HG03520 (cell line): ENCODE measurements around the gene HNRNPU.

Source experiments
- ATAC-seq: cut with Tn5 transposase; IDR thresholded peaks from one replicate; pipeline ENCODE4 v1.9.1; 2021; ENCODE audit warnings: mild to moderate bottlenecking, moderate library complexity; ENCODE audit not compliant: unreplicated experiment

HNRNPU gene

DNA sequence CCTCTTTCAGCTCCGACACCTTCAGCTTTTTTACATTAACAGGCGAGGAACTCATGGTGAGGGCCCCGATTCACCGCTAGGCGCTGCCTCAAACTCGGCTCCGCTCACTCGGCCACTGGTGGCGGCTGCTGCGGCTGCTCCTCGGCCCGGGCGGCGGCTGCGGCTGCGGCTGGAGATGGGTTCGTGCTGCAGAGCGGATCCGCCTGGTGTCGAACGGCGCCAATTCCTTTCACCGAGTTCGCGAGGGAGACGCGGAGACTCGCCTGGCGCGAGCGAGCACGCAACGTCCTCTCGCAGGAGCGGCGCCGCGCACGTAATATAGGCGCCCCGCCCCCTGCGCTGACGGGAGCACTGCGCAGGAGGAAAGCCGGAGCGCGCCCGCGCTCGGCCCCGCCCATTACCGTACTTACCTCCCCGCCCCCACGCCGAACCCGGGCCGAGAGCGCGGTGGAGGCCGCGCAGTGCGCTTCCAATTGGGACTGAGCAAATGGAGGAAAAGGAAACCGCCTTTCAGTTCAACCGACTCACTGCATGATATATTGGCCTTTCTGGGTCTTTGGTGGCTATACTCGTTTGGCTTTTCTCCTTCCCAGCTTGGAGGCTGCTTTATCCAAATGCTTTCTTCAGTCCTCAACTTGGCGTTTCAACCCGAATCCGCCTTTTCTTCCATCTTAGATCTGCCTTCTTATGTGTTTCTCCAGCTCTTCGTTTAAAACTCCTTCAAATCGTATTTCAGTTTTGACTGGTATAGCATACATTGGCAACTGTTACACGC lies at the start of gene HNRNPU:
Gene HNRNPU, minus strand, starts transcription at position 291 of the 775 bp plus-strand sequence. Its CDS starts 236 bp downstream, at position 55.
- peak; percentile 57 for ATAC-seq

DNA sequence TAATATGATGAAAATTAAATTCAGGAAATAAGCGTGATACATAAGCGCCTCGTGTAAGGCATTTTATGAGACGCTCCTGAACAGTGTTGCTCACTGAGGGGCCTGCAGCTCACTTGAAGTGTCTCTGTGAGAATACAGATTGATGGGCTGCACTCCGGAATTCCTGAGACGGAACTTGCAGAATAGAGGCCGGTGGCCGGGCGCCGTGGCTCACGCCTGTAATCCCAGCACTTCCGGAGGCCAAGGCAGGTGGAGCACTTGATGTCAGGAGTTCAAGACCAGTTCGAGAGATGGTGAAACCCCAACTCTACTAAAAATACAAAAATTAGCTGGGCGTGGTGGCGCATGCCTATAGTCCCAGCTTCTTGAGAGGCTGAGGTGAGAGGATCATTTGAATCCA lies 49.5 kb upstream of the HNRNPU start:
- ATAC-seq: no peak

DNA sequence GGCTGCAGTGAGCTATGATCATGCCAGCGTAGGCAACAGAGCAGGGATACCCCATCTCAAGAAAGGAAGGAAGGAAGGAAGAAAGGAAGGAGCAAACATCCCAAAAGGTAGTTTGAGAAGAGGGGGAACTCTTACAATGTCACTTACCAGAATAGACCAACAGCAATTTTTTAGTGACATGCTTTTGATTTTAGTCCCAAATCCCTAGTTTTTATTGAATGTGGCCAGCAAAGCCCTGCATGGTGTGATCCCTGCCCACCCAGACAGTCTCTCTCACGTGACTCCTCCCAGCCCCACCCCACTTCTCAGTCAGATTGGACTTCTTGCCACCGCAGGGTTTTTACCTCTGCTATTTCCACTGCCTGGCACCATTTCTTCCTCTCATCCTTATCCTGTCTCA lies 39.8 kb upstream of the HNRNPU start:
- no peak for ATAC-seq

DNA sequence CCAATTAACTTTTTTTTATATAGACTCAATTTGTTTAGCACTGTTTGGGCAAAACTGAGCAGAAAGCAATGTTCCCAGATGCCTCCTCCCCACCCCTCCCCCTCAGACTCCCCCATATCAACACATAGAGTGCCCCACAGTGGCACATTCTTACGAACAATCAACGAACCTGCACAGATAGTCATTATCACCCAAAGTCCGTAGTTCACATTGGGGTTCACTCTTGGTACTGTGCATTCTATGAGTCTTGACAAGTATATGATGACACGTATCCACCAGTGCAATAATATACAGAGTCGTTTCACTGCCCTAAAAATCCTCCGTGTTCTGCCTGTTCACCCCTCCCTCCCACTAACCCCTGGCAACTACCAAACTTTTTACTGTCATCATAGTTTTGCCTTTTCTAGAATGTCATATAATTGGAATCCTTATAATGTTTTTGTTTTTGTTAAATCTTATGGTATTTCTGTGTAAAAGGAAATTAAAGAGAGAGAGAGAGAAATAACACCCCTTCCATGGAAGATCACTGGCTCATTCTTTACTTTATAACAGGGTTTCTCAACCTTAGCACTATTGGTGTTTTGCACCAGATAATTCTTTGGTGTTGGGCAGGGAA lies 37.2 kb upstream of the HNRNPU start:
- no peak for ATAC-seq

DNA sequence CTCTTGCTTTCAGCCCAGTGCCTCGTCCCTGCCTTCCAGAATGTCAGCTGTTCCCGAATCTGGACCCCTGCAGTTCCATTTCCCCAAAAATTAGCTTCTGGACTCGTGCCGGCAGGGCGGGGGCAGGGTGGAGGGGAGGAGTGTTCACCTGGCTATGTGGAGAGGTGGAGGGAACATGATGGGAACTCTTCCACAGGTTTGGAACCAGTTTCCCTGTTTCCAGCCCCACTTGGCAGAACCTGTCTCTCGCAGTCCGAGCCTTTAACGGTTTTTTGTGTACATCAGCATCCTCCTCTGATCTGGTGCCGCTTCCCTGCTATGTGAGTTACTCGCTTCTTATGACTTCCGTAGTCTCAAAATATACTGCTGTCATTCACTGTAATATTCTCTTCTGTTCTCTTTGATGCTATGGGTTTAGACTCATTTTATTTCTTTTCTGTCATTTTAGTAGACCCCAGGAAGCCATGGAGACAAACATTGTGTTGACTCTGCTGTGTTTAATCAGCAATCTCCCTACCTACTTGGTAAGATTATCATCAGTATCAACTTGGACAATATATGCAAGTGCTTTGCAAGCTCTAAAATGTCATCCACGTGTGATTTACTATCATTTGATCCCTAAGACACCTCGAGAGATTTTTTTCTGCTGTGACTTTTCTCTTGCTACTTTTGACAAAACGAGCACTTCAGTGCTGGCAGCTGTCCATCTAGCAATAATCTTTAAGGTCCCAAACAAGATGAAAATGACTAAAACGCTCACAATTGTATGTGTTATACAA lies 33.3 kb upstream of the HNRNPU start:
- no peak for ATAC-seq

DNA sequence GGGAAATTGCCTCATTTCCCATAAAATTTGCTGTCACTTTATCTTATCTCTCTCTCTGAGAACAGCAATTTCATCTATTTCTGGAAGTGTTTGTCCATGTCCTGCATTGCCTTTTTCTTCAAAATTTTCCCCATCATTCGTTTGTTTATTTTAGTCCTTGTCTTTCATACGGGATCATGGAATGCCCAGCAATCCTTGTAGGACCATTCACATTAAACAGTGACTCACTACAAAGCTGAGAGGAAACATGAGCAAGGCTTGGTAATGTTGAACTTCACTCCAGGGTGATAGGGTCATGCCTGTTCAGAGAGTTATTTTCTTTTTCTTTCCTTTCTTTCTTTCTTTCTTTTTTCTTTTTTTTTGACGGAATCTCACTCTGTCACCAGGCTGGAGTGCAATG lies 32.2 kb upstream of the HNRNPU start:
- ATAC-seq: no peak

DNA sequence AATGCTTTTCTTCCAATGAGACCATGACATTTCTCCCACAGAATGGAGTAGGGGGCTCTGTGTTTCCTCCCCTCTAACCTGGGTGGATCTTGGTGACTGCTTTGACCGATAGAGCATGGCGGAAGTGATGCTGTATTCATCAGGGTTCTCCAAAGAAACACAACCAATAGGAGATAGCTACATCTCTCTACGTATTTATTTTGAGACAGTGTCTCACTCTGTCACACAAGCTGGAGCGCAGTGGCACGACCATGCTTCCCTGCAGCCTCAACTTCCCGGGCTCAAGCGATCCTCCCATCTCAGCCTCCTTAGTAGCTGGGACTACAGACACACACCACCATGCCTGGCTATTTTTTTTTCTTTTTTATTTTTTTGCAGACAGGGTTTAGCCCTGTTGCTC lies 29.5 kb upstream of the HNRNPU start:
- no peak for ATAC-seq

DNA sequence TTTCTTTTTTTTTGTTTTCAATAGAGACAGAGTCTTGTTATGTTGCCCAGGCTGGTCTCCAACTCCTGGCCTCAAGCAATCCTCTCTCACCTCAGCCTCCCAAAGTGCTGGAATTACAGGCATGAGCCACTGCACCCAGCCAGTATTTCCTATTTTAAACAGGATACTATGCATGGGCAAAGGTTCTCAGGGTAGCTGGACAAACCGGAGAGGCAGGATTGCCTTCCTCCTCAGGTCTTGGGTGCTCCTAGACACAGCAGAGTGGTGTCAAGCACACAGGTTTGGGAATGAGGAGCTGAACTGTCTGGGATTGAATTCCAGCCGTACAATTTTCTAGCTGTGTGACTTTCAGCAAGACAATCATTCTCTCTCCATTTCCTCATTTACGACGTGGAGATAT lies 22.9 kb upstream of the HNRNPU start:
- ATAC-seq: no peak

DNA sequence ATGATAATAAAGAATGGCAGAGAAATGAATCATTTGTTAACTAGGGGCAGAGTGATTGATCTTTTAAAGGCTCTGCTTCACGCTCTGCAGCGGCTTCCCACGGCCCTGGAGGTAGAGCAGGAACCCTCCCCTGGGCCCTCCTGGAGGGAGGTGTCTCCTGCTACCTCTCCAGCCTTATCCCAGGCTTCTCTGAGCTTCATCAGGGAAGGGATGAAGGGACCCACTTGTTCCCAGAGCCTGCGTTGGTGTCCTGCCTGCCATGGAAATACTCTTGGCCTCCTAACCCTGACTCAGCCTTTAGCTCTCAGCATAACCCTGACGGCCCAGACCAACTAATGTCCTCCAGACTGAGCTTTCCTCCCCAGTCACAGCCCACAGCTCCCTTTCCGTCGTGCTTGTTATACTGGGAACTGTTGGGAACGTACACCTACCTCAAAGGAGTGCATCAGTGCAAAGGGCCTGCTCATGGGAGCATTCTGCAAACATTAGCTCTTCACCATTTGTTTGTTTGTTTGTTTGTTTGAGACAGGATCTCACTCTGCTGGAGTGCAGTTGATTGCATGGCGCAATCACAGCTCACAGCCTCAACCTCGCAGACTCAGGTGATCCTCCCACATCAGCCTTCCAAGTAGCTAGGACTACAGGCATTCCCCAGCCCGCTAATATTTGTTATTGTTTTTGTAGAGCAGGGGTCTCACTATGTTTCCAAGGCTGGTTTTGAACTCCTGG lies 17.4 kb upstream of the HNRNPU start:
- ATAC-seq: no peak

DNA sequence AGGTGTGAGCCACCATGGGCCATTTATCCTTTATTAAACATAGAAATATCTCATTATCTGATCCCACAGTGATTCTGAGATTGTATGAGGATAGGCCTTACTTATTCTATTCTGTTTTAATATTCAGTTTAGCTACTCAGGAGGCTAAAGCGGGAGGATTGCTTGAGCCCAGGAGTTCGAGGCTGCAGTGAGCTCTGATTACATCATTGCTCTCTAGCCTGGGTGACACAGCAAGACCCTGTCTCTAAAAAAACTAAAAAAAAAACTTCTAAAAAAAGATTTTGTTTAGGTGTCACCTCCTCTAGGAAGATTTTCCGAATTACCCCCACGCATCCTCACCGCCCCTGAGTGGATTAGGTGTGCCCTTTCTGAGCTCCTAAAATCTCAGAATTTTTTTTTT lies 14.3 kb upstream of the HNRNPU start:
- ATAC-seq: no peak

DNA sequence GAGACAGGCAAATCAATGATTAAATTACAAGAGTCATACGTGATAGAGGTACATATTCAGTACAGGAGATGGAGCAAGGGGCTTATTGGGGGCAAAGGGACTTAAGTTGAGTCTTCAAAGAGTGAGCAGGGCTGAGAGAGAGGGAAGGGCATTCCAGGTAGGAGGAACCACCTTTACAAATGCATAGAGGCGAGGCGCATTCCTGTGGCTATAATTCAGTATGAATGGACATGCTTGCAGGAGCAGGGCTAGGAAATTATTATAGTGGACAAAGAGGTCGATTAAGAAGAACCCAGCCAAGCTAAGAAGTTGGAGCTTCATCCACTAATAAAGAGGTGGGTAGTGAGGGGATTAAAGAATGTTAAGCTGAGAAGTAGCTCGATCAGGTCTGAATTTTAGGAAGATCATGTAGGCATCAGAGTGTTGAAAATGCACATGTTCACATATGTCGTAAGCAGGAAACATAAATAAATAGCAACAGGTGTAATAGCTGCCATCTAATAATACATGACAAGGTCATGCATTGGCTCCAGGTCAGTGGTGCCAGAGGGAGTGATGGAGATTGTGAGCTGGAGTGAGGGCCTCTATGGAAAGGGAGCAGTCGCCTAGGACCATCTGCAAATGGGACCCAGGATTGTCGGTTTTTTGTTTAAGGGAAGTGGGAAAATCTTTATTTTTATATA lies 12.0 kb upstream of the HNRNPU start:
- ATAC-seq: no peak

DNA sequence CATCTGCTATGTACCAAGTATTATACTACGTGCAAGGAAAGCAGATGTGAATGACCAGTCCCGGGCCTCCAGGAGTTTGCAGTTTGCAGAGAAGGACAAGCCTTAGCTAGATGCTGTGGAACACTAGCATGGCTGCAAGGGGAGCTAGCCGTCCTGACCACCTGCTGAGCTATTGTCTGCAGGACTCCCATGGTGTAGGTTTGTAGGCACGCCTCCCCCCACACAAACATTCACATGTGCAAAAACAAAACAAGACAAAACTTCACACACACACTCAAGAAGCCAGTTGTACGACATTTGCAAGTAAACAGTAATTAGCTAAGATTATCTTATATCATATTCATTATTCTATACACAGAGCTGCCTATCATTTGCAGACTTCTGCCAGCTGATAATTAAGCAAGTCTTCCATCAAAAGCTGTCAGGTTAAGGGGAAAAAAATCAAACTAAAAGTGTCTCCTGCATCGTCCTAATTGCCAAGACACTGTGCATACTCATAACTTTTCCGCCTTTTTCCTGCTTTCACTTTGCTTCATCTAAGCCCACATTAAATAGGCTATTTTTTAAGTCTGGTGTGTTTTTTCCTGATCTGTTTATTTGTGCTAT lies 10.7 kb upstream of the HNRNPU start:
- ATAC-seq: no peak

DNA sequence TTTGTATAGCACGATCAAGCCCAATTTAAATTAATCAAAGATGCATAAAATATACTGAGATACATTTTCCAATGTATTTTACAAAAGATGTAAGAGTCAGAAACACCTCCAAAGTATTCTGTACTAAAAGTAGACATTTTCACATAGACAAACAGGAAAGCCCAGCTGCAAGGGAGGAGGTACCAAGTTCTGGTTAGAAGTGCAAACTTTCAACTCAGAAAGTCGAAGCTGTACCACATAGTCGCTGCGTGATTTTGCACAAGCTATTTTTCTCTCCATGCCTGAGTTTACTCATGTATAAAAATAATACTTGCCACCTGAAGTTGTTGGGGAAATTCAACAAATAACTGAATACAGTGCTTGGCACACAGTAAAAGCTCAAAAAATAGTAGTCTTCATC lies 5.6 kb upstream of the HNRNPU start:
- ATAC-seq: no peak

DNA sequence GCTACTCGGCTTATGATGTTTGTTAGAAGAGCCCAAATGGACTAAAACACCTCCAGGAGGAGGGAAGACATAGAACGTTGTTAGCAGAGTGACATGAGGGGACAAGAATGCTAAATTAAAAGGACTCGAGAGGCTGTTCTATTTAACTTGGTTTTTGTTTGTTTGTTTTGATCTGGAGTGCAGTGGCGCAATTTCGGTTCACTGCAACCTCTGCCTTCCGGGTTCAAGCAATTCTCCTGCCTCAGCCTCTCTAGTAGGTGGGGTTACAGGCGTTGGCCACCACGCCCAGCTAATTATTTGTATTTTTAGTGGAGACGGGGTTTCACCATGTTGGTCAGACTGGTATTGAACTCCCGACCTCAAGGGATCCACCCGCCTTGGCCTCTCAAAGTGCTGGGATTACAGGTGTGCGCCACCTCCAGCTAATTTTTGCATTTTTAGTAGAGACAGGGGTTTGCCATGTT lies 5.1 kb upstream of the HNRNPU start:
- ATAC-seq: no peak

DNA sequence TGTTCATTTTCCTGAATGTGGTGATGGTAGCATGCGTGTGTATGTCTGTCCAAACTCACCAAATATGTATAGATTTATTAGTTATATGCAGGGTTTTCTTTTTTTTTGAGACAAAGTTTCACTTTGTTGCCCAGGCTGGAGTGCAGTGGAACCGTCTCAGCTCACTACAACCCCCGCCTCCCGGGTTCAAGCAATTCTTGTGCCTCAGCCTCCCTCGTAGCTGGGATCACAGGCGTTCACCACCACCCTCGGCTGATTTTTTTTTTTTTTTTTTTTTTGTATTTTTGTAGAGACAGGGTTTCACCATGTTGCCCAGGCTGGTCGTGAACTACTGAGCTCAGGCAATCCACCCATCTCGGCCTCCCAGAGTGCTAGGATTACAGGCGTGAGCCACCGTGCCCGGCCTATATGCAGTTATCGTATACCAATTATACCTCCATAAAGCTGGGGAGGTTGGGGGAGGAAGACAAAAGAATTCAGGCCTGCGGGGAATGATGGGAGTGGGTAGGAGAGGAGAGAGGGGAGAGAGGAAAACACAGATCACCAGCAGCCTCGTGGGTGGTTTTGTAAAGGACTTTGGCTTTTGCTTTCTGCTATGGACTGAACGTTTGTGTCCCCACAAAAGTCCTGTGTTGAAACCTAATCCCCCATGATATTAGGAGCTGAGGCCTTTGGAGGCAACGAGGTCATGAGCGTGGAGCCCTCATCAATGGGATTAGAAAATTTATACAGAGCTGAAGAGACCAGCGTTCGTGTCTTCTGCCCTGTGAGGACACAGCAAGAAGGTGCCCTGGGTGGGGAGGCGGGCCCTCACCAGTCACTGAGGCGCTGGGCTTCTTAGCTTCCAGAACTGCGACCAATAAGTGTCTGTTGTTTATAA lies 4.4 kb upstream of the HNRNPU start:
- ATAC-seq: no peak

DNA sequence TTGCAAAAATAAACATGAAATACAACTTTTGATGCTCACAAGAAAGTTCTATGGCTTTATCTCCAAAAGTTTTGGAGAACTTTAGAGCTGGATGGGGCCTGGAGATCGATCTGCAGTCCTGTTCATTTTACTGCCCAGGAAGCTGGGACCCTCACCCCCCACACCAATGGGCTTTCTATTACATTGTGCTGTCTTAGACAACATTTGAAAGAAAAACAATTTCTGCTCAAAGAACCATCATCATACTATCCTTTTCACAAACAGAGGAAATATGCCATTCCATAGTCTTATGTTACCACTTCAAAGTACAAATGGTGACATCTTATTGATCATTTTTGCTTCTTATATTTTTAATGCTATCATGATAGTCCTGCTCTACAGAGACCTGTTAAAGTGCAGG lies 2.0 kb upstream of the HNRNPU start:
- ATAC-seq: no peak

DNA sequence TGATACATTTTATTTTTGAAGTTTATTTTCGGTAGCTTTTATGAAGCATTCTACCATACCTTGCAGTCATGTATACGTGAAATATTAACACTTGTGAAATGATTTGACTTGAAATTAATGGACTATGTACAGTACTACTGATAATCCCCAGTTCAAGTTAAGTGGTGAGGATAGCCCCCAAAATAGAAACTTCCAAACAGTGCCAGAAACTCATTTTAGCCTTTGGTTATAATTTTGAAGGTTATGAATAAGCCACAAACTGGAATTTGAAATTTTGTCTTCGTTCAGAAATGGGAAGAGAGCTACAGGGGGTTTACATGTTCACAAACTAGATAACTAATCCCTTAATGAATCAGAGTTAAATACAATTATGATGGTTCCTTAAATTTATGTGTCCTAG lies 1.5 kb upstream of the HNRNPU start:
- no peak for ATAC-seq

DNA sequence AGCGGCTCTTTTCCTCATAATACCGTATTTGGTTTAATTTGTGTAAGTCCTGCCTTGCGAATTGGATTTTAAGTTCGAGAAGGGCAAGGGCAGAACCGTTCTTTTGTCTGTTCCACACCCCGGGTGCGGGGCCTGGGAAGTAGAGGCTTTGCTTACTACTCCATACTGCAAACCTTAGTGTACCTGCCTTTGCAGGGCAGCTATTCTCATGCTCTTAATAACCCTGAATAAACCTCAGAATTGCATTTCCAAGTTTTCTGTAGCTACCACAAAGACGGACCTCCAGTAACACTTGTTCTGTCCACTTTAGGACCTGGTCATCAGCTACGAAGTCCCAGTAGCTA lies 657 bp upstream of the HNRNPU start:
- no peak for ATAC-seq

DNA sequence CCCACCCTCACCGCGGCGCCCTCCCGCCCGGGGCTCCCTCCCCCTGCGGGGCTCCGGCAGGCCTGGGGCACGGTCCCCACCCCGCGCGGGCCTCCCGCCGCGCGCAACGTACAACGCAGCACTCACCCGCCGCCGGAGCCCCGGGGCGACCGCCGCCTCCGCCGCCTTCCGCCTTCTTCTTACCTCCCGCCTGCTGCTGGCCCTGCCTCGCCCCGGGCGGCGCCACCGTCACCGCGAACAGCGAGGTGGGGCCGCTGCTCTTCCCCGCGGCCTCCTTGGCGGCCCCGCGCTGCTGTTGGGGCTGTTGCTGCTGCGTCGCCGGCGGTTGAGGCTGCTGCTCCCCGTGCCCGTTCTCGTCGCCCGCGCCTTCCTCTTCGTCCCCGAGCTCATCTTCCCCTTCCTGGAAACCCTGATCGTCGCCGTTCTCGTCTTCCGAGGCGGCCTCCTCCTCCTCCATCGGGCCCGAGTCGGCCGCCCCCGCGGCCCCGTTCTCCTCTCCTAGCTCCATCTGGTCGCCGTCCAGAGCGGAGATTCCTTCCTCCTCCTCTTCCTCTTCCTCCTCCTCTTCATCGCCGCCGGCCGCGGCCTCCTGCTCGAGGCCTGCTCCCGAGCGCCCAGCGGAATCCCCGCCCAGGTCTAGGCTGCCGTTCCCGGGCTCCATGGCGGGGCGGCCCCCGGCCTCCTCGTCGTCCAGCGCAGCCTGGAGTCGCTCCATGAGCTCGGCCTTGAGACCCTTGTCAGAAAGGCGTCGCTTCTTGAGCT lies 671 bp downstream of the HNRNPU start:
- peak; percentile 4 for ATAC-seq
